ENCODE data around the gene RFC1. TPM values are rescaled to one million over a fixed set of nuclear protein-coding genes. Genes with fewer than 3 reads are reported as not detected.
"Not testable (repeated sequence)": the region's sequence is repeated elsewhere in the genome, so short reads cannot be mapped to it uniquely, and the experiment has no call there.

The RFC1 gene, protein sequence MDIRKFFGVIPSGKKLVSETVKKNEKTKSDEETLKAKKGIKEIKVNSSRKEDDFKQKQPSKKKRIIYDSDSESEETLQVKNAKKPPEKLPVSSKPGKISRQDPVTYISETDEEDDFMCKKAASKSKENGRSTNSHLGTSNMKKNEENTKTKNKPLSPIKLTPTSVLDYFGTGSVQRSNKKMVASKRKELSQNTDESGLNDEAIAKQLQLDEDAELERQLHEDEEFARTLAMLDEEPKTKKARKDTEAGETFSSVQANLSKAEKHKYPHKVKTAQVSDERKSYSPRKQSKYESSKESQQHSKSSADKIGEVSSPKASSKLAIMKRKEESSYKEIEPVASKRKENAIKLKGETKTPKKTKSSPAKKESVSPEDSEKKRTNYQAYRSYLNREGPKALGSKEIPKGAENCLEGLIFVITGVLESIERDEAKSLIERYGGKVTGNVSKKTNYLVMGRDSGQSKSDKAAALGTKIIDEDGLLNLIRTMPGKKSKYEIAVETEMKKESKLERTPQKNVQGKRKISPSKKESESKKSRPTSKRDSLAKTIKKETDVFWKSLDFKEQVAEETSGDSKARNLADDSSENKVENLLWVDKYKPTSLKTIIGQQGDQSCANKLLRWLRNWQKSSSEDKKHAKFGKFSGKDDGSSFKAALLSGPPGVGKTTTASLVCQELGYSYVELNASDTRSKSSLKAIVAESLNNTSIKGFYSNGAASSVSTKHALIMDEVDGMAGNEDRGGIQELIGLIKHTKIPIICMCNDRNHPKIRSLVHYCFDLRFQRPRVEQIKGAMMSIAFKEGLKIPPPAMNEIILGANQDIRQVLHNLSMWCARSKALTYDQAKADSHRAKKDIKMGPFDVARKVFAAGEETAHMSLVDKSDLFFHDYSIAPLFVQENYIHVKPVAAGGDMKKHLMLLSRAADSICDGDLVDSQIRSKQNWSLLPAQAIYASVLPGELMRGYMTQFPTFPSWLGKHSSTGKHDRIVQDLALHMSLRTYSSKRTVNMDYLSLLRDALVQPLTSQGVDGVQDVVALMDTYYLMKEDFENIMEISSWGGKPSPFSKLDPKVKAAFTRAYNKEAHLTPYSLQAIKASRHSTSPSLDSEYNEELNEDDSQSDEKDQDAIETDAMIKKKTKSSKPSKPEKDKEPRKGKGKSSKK
- 47.5 TPM for total RNA-seq

DNA sequence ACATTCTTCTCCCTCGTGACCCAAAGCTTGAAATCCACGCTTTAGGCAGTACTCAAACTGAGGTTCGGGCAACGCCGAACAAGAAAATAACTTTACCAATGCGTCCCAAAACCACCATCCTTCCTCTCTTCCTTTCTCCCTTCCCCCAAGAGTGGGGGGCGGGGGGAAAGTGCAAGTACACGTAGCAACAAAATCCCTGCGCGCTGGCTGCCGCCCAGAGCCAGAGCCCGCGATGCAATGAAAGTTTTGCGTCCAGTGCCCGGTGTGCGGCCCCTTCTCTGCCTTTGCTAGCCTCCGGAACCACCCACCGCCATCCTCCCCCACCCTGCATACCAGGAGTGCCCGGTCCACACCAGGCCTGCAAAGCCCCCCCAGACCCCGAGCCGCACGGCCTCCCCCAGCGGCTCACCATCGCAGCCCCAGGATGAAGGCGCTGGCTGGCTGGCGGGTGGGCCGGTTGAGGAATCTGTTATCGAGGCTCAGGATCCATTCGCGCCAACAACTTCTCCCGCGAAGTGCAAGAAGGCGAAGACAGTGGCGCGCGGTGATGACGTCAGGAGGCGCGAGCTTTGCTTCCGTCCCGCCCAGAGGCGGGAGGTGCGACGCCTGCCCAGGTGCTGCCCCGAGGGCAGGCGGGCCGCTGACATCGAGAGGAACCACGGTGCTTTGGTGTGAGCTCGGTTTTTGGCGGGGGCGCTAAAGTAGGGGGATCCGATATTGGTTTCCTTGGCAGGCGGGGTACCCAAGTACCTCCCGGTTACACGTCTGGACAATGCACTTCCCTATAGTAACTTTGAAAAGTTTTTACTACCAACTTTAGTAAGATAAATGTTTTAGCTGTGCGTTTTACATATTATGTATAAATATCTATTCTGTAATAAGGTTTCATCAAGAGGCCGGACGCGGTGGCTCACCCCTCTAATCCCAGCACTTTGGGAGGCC, at the start of gene RFC1:
Gene RFC1 (minus strand): TSS at position 533 of the 942 bp plus-strand sequence. CDS start 121 bp downstream, at position 412.
- Histone ChIP-seq H3K4me3 (ENCODE audit: low read length in 3 of 3) (peak within 1 kb of the TSS; percentile 94 to 95 (median 94)), H3K9me3 (ENCODE audit: control insufficient read depth in 3 of 3, low read length in 3 of 3) (no peaks in the 10 kb centered on the region), H3K4me1 (ENCODE audit: control insufficient read depth in 3 of 3, insufficient read depth in 3 of 3, low read length in 3 of 3) (peaks cover 0 to 17% (median 7%) of the 10 kb centered on the region in 3 donors), H3K27me3 (ENCODE audit: control insufficient read depth in 3 of 3, insufficient read depth in 3 of 3, low read length in 3 of 3) (no peaks in the 10 kb centered on the region), H3K36me3 (ENCODE audit: control insufficient read depth in 3 of 3, insufficient read depth in 3 of 3, low read length in 3 of 3) (peaks cover 0 to 2% (median 0%) of the 10 kb centered on the region in 3 donors), H3K9ac (ENCODE audit: low read depth in 1 of 3, low read length in 3 of 3) (peak within 1 kb of the TSS; percentile 85 to 90 (median 89)), H3K27ac (ENCODE audit: low read depth, low read length) (peak within 1 kb of the TSS; percentile 74)

- no peak overlapping the region for H3K27ac ChIP-seq (ENCODE audit: low read depth, low read length)
- no peaks in the 10 kb centered on the region for H3K27me3 ChIP-seq (ENCODE audit: control insufficient read depth in 3 of 3, insufficient read depth in 3 of 3, low read length in 3 of 3)
- no peak overlapping the region for H3K4me3 ChIP-seq (ENCODE audit: low read length in 3 of 3)
- no peaks in the 10 kb centered on the region for H3K9me3 ChIP-seq (ENCODE audit: control insufficient read depth in 3 of 3, low read length in 3 of 3)
- no peak overlapping the region for H3K9ac ChIP-seq (ENCODE audit: low read depth in 1 of 3, low read length in 3 of 3)
- no peaks in the 10 kb centered on the region for H3K4me1 ChIP-seq (ENCODE audit: control insufficient read depth in 3 of 3, insufficient read depth in 3 of 3, low read length in 3 of 3)
- no peaks in the 10 kb centered on the region for H3K36me3 ChIP-seq (ENCODE audit: control insufficient read depth in 3 of 3, insufficient read depth in 3 of 3, low read length in 3 of 3)
These were observed 49.6 kb upstream of the RFC1 start for GRCh38 chr4:39415678-39416283.

DNA sequence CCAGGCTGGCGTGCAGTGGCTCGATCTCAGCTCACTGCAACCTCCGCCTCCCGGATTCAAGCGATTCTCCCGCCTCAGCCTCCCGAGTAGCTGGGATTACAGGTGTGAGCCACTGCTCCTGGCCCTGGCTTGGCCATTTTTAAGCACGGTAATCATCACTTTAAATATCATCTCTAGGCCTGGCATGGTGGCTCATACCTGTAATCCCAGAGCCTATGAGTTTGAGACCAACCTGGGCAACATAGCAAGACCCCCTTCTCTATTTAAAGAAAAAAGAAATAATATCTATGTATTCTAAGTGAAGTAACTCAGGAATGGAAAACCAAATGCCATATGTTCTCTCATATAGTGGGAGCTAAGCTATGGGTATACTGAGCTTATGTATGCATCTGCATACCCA, 45.4 kb upstream of the RFC1 start:
- not testable (repeated sequence) for H3K27me3 ChIP-seq (ENCODE audit: control insufficient read depth in 3 of 3, insufficient read depth in 3 of 3, low read length in 3 of 3); H3K9me3 ChIP-seq (ENCODE audit: control insufficient read depth in 3 of 3, low read length in 3 of 3); H3K27ac ChIP-seq (ENCODE audit: low read depth, low read length); H3K4me3 ChIP-seq (ENCODE audit: low read length in 3 of 3); H3K4me1 ChIP-seq (ENCODE audit: control insufficient read depth in 3 of 3, insufficient read depth in 3 of 3, low read length in 3 of 3); H3K9ac ChIP-seq (ENCODE audit: low read depth in 1 of 3, low read length in 3 of 3); H3K36me3 ChIP-seq (ENCODE audit: control insufficient read depth in 3 of 3, insufficient read depth in 3 of 3, low read length in 3 of 3)

DNA sequence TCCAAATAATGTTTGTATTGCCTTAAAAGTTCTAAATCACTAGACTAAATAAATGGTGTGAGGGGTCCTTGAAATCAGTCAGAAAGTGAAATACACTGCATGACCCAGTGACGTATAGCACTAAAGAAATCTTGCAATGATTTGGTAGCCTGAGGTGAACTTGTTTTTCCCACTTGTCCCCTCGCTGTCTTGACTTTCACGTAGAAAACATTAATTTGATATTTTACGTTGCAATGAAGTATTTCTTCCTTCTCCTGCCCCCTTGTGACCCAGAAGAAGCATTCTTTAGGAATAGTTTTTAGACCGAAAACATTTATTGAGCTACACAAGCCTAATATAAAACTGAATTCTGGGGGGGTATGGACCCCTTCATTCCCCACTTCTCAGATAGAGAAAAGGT, 44.3 kb upstream of the RFC1 start:
- H3K4me3 ChIP-seq (ENCODE audit: low read length in 3 of 3): no peak overlapping the region
- no peaks in the 10 kb centered on the region for H3K36me3 ChIP-seq (ENCODE audit: control insufficient read depth in 3 of 3, insufficient read depth in 3 of 3, low read length in 3 of 3)
- H3K27me3 ChIP-seq (ENCODE audit: control insufficient read depth in 3 of 3, insufficient read depth in 3 of 3, low read length in 3 of 3): peaks cover 0 to 5% (median 0%) of the 10 kb centered on the region in 3 donors
- peaks cover 0 to 4% (median 0%) of the 10 kb centered on the region in 3 donors for H3K4me1 ChIP-seq (ENCODE audit: control insufficient read depth in 3 of 3, insufficient read depth in 3 of 3, low read length in 3 of 3)
- no peak overlapping the region for H3K9ac ChIP-seq (ENCODE audit: low read depth in 1 of 3, low read length in 3 of 3)
- no peak overlapping the region for H3K27ac ChIP-seq (ENCODE audit: low read depth, low read length)
- no peaks in the 10 kb centered on the region for H3K9me3 ChIP-seq (ENCODE audit: control insufficient read depth in 3 of 3, low read length in 3 of 3)

- Histone ChIP-seq H3K9ac (ENCODE audit: low read depth in 1 of 3, low read length in 3 of 3) (no peak overlapping the region), H3K27me3 (ENCODE audit: control insufficient read depth in 3 of 3, insufficient read depth in 3 of 3, low read length in 3 of 3) (peaks cover 0 to 5% (median 0%) of the 10 kb centered on the region in 3 donors), H3K4me3 (ENCODE audit: low read length in 3 of 3) (no peak overlapping the region), H3K4me1 (ENCODE audit: control insufficient read depth in 3 of 3, insufficient read depth in 3 of 3, low read length in 3 of 3) (peaks cover 0 to 4% (median 0%) of the 10 kb centered on the region in 3 donors), H3K9me3 (ENCODE audit: control insufficient read depth in 3 of 3, low read length in 3 of 3) (no peaks in the 10 kb centered on the region), H3K27ac (ENCODE audit: low read depth, low read length) (no peak overlapping the region), H3K36me3 (ENCODE audit: control insufficient read depth in 3 of 3, insufficient read depth in 3 of 3, low read length in 3 of 3) (no peaks in the 10 kb centered on the region)
These were observed 41.4 kb upstream of the RFC1 start for GRCh38 chr4:39407584-39407885.

DNA sequence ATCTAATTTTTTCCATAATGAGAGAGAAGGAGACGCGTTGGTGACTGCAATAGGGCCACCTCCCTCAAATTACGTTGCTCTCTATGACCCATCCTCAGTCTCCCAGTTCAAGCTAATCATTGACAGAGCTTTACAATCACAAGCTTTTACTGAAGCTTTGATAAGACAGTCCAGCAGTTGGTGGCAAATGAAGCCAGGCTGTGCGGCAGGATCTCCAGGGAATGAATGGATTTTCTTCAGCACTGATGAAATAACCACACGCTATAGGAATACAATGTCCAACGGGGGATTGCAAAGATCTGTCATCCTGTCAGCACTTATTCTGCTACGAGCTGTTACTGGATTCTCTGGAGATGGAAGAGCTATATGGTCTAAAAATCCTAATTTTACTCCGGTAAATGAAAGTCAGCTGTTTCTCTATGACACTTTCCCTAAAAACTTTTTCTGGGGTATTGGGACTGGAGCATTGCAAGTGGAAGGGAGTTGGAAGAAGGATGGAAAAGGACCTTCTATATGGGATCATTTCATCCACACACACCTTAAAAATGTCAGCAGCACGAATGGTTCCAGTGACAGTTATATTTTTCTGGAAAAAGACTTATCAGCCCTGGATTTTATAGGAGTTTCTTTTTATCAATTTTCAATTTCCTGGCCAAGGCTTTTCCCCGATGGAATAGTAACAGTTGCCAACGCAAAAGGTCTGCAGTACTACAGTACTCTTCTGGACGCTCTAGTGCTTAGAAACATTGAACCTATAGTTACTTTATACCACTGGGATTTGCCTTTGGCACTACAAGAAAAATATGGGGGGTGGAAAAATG, 40.8 kb upstream of the RFC1 start, which contains the start of gene KLB:
Gene KLB (plus strand): TSS at position 168 of the 821 bp plus-strand sequence. CDS start 20 bp downstream, at position 188.
- Histone ChIP-seq H3K27ac (ENCODE audit: low read depth, low read length) (no peak within 1 kb of the TSS), H3K9me3 (ENCODE audit: control insufficient read depth in 3 of 3, low read length in 3 of 3) (no peaks in the 10 kb centered on the region), H3K4me3 (ENCODE audit: low read length in 3 of 3) (no peak within 1 kb of the TSS), H3K27me3 (ENCODE audit: control insufficient read depth in 3 of 3, insufficient read depth in 3 of 3, low read length in 3 of 3) (peaks cover 0 to 5% (median 0%) of the 10 kb centered on the region in 3 donors), H3K36me3 (ENCODE audit: control insufficient read depth in 3 of 3, insufficient read depth in 3 of 3, low read length in 3 of 3) (no peaks in the 10 kb centered on the region), H3K4me1 (ENCODE audit: control insufficient read depth in 3 of 3, insufficient read depth in 3 of 3, low read length in 3 of 3) (peaks cover 0 to 4% (median 0%) of the 10 kb centered on the region in 3 donors), H3K9ac (ENCODE audit: low read depth in 1 of 3, low read length in 3 of 3) (no peak within 1 kb of the TSS)

DNA sequence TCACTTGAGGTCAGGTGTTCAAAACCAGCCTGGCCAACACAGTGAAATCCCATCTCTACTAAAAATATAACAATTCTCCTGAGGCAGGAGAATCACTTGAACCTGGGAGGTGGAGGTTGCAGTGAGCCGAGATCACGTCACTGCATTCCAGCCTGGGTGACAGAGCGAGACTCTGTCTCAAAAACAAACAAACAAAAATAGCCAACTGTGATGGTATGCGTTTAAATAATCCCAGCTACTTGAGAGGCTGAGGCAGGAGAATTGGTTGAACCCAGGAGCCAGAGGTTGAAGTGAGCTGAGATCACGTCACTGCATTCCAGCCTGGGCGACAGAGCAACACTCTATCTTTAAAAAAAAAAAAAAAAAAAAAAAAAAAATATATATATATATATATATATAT, 35.5 kb upstream of the RFC1 start:
- H3K27ac ChIP-seq (ENCODE audit: low read depth, low read length); H3K36me3 ChIP-seq (ENCODE audit: control insufficient read depth in 3 of 3, insufficient read depth in 3 of 3, low read length in 3 of 3); H3K27me3 ChIP-seq (ENCODE audit: control insufficient read depth in 3 of 3, insufficient read depth in 3 of 3, low read length in 3 of 3); H3K9me3 ChIP-seq (ENCODE audit: control insufficient read depth in 3 of 3, low read length in 3 of 3); H3K4me3 ChIP-seq (ENCODE audit: low read length in 3 of 3); H3K9ac ChIP-seq (ENCODE audit: low read depth in 1 of 3, low read length in 3 of 3); H3K4me1 ChIP-seq (ENCODE audit: control insufficient read depth in 3 of 3, insufficient read depth in 3 of 3, low read length in 3 of 3): not testable (repeated sequence)

- no peak overlapping the region for H3K4me3 ChIP-seq (ENCODE audit: low read length in 3 of 3)
- no peaks in the 10 kb centered on the region for H3K9me3 ChIP-seq (ENCODE audit: control insufficient read depth in 3 of 3, low read length in 3 of 3)
- no peaks in the 10 kb centered on the region for H3K36me3 ChIP-seq (ENCODE audit: control insufficient read depth in 3 of 3, insufficient read depth in 3 of 3, low read length in 3 of 3)
- H3K27ac ChIP-seq (ENCODE audit: low read depth, low read length): no peak overlapping the region
- H3K27me3 ChIP-seq (ENCODE audit: control insufficient read depth in 3 of 3, insufficient read depth in 3 of 3, low read length in 3 of 3): no peaks in the 10 kb centered on the region
- no peak overlapping the region for H3K9ac ChIP-seq (ENCODE audit: low read depth in 1 of 3, low read length in 3 of 3)
- no peaks in the 10 kb centered on the region for H3K4me1 ChIP-seq (ENCODE audit: control insufficient read depth in 3 of 3, insufficient read depth in 3 of 3, low read length in 3 of 3)
These were observed 28.5 kb upstream of the RFC1 start for GRCh38 chr4:39394706-39395105.
